ENCODE results near the gene VWC2L.

Gene VWC2L

GRCh38 chr2:214497489-214497888, 86.6 kb downstream of the VWC2L start:
- no peaks in the 10 kb centered on the region for H3K4me1 ChIP-seq (ENCODE audit: control insufficient read depth, insufficient read depth, low read length)
- no peak overlapping the region for H3K9ac ChIP-seq (ENCODE audit: low read depth, low read length)
- no peaks in the 10 kb centered on the region for H3K36me3 ChIP-seq (ENCODE audit: control insufficient read depth, insufficient read depth, low read length)
- H3K27ac ChIP-seq (ENCODE audit: low read depth, low read length), result no peak overlapping the region
- H3K4me3 ChIP-seq (ENCODE audit: low read depth, low read length), result no peak overlapping the region
- H3K27me3 ChIP-seq (ENCODE audit: control insufficient read depth, insufficient read depth, low read length), result no peaks in the 10 kb centered on the region
- no peaks in the 10 kb centered on the region for H3K9me3 ChIP-seq (ENCODE audit: control insufficient read depth, insufficient read depth, low read length)

GRCh38 chr2:214503568-214503967, 92.7 kb downstream of the VWC2L start:
- H3K27me3 ChIP-seq (ENCODE audit: control insufficient read depth, insufficient read depth, low read length), result no peaks in the 10 kb centered on the region
- no peaks in the 10 kb centered on the region for H3K36me3 ChIP-seq (ENCODE audit: control insufficient read depth, insufficient read depth, low read length)
- H3K27ac ChIP-seq (ENCODE audit: low read depth, low read length), result no peak overlapping the region
- no peaks in the 10 kb centered on the region for H3K9me3 ChIP-seq (ENCODE audit: control insufficient read depth, insufficient read depth, low read length)
- no peak overlapping the region for H3K9ac ChIP-seq (ENCODE audit: low read depth, low read length)
- no peak overlapping the region for H3K4me3 ChIP-seq (ENCODE audit: low read depth, low read length)
- H3K4me1 ChIP-seq (ENCODE audit: control insufficient read depth, insufficient read depth, low read length), result no peaks in the 10 kb centered on the region

DNA sequence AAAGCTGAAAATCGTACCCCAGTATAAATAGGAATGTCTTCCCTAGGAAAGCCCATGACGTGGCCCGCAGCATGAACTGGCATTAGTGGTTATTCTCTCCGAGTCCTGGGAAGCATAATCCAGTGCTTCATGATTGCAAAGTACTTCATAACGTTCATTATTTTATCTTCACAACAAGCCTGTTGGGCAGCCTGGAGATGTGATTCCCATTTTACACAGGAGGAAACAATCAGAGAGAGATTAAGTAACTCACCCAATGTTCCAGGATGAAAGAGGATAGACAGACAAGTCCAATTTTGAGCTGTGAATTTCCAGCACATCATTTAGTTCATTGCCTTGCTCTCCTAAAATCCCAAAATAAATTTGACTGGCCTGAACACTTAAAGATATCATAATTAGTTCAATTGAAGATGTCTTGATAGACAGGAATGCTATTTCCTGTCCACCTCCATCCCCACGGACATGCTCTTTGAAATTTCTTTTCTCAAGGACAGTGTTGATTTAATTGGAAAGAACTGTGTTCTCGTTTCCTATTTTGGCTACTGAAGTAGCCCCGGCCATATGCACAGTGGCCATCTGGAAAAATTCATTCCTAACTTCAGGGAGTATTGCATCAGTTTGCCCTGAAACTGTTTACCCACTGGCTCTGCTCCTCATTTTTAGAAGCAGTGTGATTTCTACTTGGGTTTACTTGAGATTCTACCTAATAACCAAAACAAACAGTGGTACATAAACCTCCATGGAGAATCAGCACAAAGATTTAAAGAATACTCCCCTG, 93.9 kb downstream of the VWC2L start:
- Histone ChIP-seq H3K9ac (ENCODE audit: low read depth, low read length) (no peak overlapping the region), H3K36me3 (ENCODE audit: control insufficient read depth, insufficient read depth, low read length) (no peaks in the 10 kb centered on the region), H3K27ac (ENCODE audit: low read depth, low read length) (no peak overlapping the region), H3K9me3 (ENCODE audit: control insufficient read depth, insufficient read depth, low read length) (no peaks in the 10 kb centered on the region), H3K4me1 (ENCODE audit: control insufficient read depth, insufficient read depth, low read length) (no peaks in the 10 kb centered on the region), H3K27me3 (ENCODE audit: control insufficient read depth, insufficient read depth, low read length) (no peaks in the 10 kb centered on the region), H3K4me3 (ENCODE audit: low read depth, low read length) (no peak overlapping the region)

GRCh38 chr2:214507032-214507431, 96.2 kb downstream of the VWC2L start:
- H3K4me1 ChIP-seq (ENCODE audit: control insufficient read depth, insufficient read depth, low read length), result no peaks in the 10 kb centered on the region
- H3K36me3 ChIP-seq (ENCODE audit: control insufficient read depth, insufficient read depth, low read length), result no peaks in the 10 kb centered on the region
- H3K27ac ChIP-seq (ENCODE audit: low read depth, low read length), result no peak overlapping the region
- H3K27me3 ChIP-seq (ENCODE audit: control insufficient read depth, insufficient read depth, low read length), result no peaks in the 10 kb centered on the region
- H3K9ac ChIP-seq (ENCODE audit: low read depth, low read length), result no peak overlapping the region
- H3K4me3 ChIP-seq (ENCODE audit: low read depth, low read length), result no peak overlapping the region
- no peaks in the 10 kb centered on the region for H3K9me3 ChIP-seq (ENCODE audit: control insufficient read depth, insufficient read depth, low read length)

DNA sequence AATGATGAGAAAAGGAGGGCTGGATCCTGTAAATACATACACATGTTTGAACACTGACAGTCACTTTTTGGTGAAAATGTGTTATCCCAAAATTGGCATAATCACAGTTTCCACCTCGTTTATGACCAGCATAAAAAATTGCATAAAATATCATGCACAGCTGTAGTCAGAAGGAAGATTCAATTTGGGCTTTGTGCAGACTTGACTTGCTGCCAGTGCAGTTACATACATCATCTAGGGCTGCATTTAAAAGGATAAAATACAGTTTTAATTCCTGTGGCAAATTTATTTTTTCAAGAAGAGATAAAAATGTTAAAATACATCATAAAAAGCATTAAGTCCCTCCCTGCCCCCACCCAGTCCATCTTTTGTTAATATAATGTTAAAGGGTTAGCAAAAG, 103.8 kb downstream of the VWC2L start:
- H3K9ac ChIP-seq (ENCODE audit: low read depth, low read length), result no peak overlapping the region

GRCh38 chr2:214515111-214515510, 104.3 kb downstream of the VWC2L start:
- H3K9ac ChIP-seq (ENCODE audit: low read depth, low read length), result no peak overlapping the region
- no peaks in the 10 kb centered on the region for H3K4me1 ChIP-seq (ENCODE audit: control insufficient read depth, insufficient read depth, low read length)
- no peak overlapping the region for H3K4me3 ChIP-seq (ENCODE audit: low read depth, low read length)
- H3K36me3 ChIP-seq (ENCODE audit: control insufficient read depth, insufficient read depth, low read length), result no peaks in the 10 kb centered on the region
- no peaks in the 10 kb centered on the region for H3K9me3 ChIP-seq (ENCODE audit: control insufficient read depth, insufficient read depth, low read length)
- no peaks in the 10 kb centered on the region for H3K27me3 ChIP-seq (ENCODE audit: control insufficient read depth, insufficient read depth, low read length)
- no peak overlapping the region for H3K27ac ChIP-seq (ENCODE audit: low read depth, low read length)

More for the DNA sequence above, 103.8 kb downstream of the VWC2L start:
- Histone ChIP-seq H3K9me3 (ENCODE audit: control insufficient read depth, insufficient read depth, low read length) (no peaks in the 10 kb centered on the region), H3K27me3 (ENCODE audit: control insufficient read depth, insufficient read depth, low read length) (no peaks in the 10 kb centered on the region), H3K4me1 (ENCODE audit: control insufficient read depth, insufficient read depth, low read length) (no peaks in the 10 kb centered on the region), H3K27ac (ENCODE audit: low read depth, low read length) (no peak overlapping the region), H3K4me3 (ENCODE audit: low read depth, low read length) (no peak overlapping the region), H3K36me3 (ENCODE audit: control insufficient read depth, insufficient read depth, low read length) (no peaks in the 10 kb centered on the region)

DNA sequence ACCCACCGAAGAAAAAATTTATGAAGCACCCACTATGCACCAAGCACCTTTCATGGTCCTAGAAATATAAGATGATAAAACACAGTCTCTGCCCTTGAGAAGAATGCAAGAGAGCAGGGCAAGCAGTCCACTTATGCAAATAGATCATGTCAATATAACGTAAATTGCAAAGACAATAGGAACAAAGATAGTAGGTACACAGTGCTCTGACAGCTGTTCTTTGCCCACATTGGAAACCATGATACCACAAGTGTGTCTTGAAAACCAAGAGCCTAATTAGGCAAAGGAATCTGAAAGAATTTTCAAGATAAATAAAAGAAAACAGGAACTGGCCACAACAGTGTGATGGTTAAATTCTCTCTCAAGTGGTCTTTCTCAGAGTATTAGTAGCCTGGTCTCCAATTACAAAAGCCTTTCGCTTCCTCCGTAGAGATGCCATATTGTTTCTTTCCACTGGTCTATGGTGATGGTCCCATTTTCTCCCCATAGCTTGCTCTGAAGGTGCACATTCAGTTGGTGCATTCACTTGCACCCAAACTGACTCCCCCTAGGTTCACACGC, 108.5 kb downstream of the VWC2L start:
- Histone ChIP-seq H3K4me3 (ENCODE audit: low read depth, low read length) (no peak overlapping the region), H3K36me3 (ENCODE audit: control insufficient read depth, insufficient read depth, low read length) (no peaks in the 10 kb centered on the region), H3K4me1 (ENCODE audit: control insufficient read depth, insufficient read depth, low read length) (no peaks in the 10 kb centered on the region), H3K27ac (ENCODE audit: low read depth, low read length) (no peak overlapping the region), H3K9ac (ENCODE audit: low read depth, low read length) (no peak overlapping the region), H3K9me3 (ENCODE audit: control insufficient read depth, insufficient read depth, low read length) (no peaks in the 10 kb centered on the region), H3K27me3 (ENCODE audit: control insufficient read depth, insufficient read depth, low read length) (no peaks in the 10 kb centered on the region)

DNA sequence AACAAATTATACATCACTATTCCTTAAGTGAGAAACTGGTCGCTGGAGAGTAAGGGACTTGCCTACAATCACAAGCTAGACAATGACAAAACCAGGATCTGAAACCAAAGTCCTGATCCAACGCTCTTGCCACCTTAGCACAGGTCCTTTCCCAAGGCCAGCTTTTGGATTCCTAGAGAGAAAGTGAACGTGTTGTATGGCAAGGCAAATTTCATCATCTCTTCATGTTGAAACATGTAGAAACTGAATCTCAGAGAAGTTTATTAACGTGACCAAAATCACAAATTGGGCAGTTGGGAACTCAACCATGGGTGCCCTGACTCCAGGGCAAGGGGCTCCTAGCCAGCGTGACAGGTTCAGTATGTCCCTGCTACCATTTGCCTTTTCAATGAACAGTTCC, 118.2 kb downstream of the VWC2L start:
- Histone ChIP-seq H3K4me3 (ENCODE audit: low read depth, low read length) (no peak overlapping the region), H3K4me1 (ENCODE audit: control insufficient read depth, insufficient read depth, low read length) (no peaks in the 10 kb centered on the region), H3K9me3 (ENCODE audit: control insufficient read depth, insufficient read depth, low read length) (no peaks in the 10 kb centered on the region), H3K9ac (ENCODE audit: low read depth, low read length) (no peak overlapping the region), H3K36me3 (ENCODE audit: control insufficient read depth, insufficient read depth, low read length) (no peaks in the 10 kb centered on the region), H3K27ac (ENCODE audit: low read depth, low read length) (no peak overlapping the region), H3K27me3 (ENCODE audit: control insufficient read depth, insufficient read depth, low read length) (no peaks in the 10 kb centered on the region)

DNA sequence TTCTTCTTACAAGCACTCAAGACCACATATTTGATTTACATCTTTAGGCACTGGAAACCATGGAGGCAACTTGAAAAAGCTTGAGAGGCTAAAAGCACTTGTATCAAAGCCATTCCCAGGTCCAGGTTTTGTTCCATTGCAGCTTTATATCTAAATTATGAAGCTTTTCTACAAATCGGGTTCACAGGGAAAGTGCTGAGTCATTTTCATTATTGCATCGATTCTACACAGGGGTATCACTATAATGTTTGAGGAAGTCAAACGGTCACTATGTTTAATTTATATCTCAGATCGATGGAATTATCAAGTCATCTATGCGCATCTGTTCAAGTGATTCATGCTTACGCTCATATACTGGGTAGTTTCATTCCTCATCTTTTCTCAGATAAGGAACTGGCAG, 118.7 kb downstream of the VWC2L start:
- Histone ChIP-seq H3K4me3 (ENCODE audit: low read depth, low read length) (no peak overlapping the region), H3K4me1 (ENCODE audit: control insufficient read depth, insufficient read depth, low read length) (no peaks in the 10 kb centered on the region), H3K27me3 (ENCODE audit: control insufficient read depth, insufficient read depth, low read length) (no peaks in the 10 kb centered on the region), H3K36me3 (ENCODE audit: control insufficient read depth, insufficient read depth, low read length) (no peaks in the 10 kb centered on the region), H3K9me3 (ENCODE audit: control insufficient read depth, insufficient read depth, low read length) (no peaks in the 10 kb centered on the region), H3K9ac (ENCODE audit: low read depth, low read length) (no peak overlapping the region), H3K27ac (ENCODE audit: low read depth, low read length) (no peak overlapping the region)

GRCh38 chr2:214533541-214533940, 122.7 kb downstream of the VWC2L start:
- H3K36me3 ChIP-seq (ENCODE audit: control insufficient read depth, insufficient read depth, low read length), result no peaks in the 10 kb centered on the region
- no peak overlapping the region for H3K9ac ChIP-seq (ENCODE audit: low read depth, low read length)
- H3K27ac ChIP-seq (ENCODE audit: low read depth, low read length), result no peak overlapping the region

DNA sequence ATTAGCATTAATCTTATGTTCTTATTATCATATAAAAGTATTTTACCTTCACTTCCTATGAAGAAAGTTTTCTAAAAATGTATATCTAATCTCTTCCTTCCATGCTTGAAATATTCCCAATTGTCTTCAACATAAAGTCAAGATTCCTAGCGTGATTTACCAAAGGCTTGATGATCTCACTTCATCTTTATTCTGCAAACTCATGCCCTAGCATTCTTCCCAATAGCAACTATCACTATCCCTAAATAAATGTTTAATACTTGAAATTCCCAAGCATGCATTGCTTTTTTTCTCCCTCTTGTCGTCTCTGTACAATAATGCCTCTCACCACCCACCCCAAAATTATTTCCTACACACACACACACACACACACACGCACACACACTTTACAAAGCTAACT, 125.8 kb downstream of the VWC2L start:
- Histone ChIP-seq H3K27me3 (ENCODE audit: control insufficient read depth, insufficient read depth, low read length) (no peaks in the 10 kb centered on the region), H3K27ac (ENCODE audit: low read depth, low read length) (no peak overlapping the region)

More at GRCh38 chr2:214533541-214533940, 122.7 kb downstream of the VWC2L start:
- Histone ChIP-seq H3K4me1 (ENCODE audit: control insufficient read depth, insufficient read depth, low read length) (no peaks in the 10 kb centered on the region), H3K4me3 (ENCODE audit: low read depth, low read length) (no peak overlapping the region), H3K9me3 (ENCODE audit: control insufficient read depth, insufficient read depth, low read length) (no peaks in the 10 kb centered on the region), H3K27me3 (ENCODE audit: control insufficient read depth, insufficient read depth, low read length) (no peaks in the 10 kb centered on the region)

More for the DNA sequence above, 125.8 kb downstream of the VWC2L start:
- Histone ChIP-seq H3K36me3 (ENCODE audit: control insufficient read depth, insufficient read depth, low read length) (no peaks in the 10 kb centered on the region), H3K9me3 (ENCODE audit: control insufficient read depth, insufficient read depth, low read length) (no peaks in the 10 kb centered on the region), H3K4me1 (ENCODE audit: control insufficient read depth, insufficient read depth, low read length) (peaks cover 7% of the 10 kb centered on the region; the same call in 1 of the 2 replicates), H3K4me3 (ENCODE audit: low read depth, low read length) (no peak overlapping the region), H3K9ac (ENCODE audit: low read depth, low read length) (no peak overlapping the region)

All from HUES48 (cell line).